Activated T-cell treated with anti-CD3 and anti-CD28 coated beads, Interleukin-2, amount 50 U/mL, for 1 hour (primary cell): ENCODE data around the gene ADAMTS9.

Experiments
- DNase-seq: peaks from one replicate; pipeline ENCODE4 v3.0.0-alpha.2; 2020

Gene ADAMTS9

GRCh38 chr3:64685800-64686445 is 1.9 kb downstream of the ADAMTS9 start:
- no peak for DNase-seq

DNA sequence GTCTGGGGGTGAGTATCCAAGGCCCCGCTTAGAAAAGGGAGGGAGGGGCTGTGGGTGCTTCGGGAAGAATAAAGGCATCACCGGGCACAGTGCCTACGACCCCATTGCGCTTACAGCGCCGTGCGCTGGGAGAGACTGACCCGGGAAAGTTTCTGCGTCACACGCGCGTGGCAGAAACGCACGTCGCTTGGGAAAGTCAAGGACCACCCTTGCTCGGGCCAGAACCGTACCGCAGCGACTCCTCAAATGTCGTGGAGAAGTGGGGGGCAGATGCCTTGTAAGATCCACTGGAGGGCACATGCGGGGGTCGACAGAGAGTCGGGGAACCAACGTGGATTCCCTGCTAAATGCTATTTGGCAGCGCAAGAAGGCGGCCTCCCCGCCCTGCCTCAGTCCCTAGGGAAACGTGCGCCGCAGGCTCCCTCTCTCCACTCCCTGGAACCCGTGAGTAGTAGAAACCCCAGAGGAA is 2.4 kb downstream of the ADAMTS9 start:
- DNase-seq: no peak

DNA sequence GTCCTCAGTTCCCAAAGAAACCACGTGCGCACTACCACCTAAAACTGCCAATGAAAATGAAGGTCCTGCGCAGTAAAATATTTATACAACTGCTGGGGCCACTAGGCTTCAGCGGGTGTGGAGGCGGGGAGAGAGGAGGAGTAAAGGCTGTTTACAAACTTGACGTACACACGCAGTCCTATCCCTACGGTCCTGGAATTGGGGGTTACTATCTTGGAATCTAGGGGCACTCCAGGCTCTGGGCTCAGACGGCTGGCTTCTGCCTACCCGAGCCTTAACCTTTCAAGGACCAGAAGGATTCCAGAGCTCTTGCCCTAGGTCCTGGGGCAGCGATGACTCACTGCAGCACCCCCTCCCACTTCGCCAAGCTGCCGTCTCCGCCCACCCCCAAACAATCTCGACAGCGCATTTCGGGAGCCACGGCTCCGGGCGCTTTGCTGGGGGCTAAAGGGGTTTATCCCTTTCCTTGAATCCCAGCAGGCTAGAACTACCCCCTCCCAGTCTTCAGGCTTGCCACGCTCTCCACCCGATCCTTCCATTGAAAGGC is 3.0 kb downstream of the ADAMTS9 start:
- no peak for DNase-seq

GRCh38 chr3:64681827-64682226 is 6.0 kb downstream of the ADAMTS9 start:
- DNase-seq: no peak

GRCh38 chr3:64681015-64681414 is 6.8 kb downstream of the ADAMTS9 start:
- DNase-seq: no peak

- DNase-seq: no peak
Observed at GRCh38 chr3:64680334-64680733, 7.5 kb downstream of the ADAMTS9 start.

GRCh38 chr3:64677961-64678716 is 9.7 kb downstream of the ADAMTS9 start:
- no peak for DNase-seq

DNA sequence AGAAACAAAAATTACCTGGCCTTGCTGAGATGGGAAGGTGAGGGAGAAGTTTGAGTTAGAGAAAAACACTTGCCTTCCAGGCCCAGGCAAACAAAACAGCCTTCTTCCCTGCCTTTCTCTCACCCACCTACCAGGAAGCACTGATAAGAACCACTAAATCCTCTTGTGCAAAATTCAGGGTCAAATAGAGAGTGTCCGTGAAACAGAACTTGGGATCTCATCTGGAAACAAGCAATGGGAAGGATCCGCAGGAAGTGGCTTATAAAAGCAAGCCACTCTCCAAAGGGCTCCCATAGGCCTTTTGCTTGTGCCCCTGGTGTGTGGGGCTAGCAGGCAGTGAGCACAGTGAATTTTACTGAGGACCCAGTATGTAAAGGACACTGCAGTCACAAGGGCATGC is 11.0 kb downstream of the ADAMTS9 start:
- no peak for DNase-seq

DNA sequence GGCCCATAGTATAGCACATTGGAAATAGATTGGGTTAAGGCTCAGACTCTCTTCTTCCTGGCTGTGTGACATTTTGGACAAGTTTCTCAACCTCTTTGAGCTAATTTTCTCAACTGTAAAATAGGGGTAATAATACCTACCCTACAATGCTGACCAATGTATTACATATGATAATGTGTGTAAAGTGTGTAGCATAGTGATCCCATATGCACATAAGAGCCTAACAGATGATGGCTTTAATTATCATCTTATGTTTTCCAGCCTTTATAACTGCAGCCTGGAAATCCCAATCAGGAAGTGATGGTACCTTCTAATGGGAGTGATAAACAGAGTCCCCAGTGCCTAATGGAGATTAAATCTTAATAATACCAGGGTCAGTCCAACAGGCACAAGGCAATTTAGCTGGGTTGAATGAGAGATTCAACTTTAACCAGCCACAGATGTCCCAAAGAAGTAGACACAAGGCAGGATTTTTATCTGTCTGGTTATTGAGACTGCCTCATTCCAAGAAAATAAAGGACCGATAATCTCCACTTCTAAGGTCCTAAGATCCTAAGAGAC is 12.0 kb downstream of the ADAMTS9 start:
- DNase-seq: no peak

DNA sequence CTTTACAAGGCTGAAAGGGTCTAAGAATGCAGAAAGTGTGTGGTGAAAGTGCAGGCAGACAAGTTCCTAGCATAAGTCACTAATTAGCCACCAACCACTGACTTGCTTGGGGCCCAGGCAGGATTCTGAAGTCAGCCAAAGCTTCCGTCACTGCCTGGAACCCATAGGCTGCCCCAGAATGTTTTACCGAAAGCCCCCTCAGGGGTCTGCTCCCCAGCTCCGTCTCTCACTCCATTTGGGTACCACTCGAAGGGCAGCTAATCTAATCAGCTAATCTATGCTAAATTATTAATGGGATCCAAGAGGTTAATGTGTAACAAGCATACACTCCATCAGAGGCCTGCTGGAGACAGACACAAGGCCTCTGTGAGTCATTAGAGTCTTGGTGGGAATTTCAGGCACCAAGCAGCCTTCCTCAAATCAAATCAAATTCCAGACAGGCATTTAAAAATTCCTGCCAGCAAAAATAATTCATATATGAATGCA is 13.2 kb downstream of the ADAMTS9 start:
- no peak for DNase-seq

DNA sequence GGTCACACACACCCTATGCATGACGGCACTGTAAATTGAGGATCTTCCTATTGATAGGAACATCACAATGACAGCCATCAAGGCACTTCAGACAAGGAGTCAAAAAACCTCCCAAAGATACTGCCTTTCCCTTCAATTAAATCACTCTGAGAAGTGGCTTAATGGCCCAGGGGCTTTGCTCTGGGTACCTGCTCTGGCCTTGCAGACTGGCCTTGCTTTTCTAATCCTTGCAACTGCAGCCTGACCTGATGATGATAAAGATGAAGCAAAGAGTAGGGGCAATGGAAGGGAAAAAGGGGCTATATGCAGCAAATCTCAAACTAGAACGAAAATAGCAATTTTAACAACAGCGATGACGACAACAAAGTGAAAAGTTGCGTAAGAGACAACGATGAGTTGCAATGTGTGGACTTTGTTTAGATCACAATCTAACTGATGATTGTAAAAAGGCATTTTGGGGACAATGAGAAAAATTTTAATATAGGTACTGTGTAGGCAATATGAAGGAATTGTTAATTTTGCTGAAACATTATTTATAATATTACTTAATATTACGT is 14.6 kb downstream of the ADAMTS9 start:
- no peak for DNase-seq

DNA sequence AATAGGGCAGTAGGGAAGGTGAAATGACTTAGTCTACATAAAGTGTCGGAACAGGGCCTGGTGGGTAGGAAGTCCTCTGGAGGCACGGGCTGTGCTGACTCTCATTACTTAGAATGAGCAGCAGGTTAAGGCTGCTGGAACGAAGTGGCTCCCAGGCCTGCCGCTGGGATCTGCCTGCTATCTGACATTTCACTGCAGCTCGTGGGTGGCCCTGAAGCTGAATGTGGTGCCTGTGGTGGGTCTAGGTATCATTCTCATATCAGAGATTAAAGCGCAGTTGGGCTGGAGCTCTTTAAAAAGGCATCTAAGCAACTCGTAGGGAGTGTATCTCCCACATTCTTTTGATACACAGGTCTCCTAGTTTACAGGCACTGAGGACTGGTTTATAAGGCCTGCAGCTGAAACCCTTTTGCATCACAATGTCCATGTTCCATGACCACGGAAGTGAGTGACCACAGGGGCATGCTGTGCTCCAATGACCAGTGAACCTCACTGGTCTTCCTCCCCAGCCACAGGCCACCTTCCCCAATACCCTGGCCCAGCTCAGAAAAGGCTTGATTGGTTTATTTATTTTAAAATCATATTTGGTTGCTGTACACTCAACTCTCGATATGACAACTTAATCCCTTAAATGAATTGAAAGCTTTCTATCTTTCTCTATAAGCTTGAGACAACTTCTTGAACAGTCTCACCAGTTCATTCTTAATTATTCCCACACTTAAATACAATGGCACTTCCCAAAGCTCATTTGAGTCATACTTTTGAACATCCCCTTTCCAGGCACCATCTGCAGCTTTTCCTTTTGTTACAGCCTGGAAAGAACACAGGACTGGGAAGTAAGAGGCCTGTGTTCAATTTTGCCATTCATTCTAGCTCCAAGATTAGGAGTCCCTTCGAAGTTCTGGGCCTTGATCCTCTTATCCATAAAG is 19.0 kb downstream of the ADAMTS9 start:
- DNase-seq: no peak

GRCh38 chr3:64667887-64668581 is 19.8 kb downstream of the ADAMTS9 start:
- DNase-seq: no peak

GRCh38 chr3:64667138-64667537 is 20.7 kb downstream of the ADAMTS9 start:
- no peak for DNase-seq

DNA sequence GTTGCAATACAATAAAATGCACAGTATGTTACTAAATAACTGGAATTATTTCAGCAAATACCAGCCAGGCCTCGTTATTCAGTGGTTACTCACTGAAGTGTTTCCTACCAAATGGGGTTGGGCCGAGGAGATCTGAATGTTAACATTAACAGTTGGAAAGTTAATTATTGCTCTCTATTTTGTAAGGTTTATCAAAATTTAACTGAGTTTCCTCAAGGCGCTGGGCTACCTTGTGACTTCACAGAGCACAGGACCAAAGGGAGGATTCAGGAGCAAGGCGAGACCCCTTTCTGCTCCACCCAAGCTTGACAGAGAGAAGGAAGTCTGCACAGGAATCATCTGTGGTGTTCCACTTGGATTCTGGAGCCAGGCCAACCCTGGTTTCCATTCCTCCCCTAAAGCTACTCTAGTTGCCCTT is 21.6 kb downstream of the ADAMTS9 start:
- no peak for DNase-seq

DNA sequence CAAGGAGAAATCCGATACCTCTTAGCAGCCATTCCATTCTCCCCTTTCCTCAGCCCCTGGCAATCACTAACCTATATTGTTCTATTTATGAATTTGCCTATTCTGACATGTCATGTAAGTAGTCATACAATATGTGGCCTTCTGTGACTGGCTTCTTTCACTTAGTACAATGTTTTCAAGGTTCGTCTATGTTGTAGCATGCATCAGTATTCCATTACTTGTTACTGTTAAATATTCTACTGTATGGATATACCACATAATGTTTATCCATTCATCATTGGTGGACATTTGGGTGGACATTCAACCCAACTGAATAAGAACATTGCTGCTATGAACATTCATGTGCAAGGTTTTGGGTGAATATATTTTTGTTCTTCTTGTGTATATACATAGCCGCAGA is 23.4 kb downstream of the ADAMTS9 start:
- DNase-seq: no peak

DNA sequence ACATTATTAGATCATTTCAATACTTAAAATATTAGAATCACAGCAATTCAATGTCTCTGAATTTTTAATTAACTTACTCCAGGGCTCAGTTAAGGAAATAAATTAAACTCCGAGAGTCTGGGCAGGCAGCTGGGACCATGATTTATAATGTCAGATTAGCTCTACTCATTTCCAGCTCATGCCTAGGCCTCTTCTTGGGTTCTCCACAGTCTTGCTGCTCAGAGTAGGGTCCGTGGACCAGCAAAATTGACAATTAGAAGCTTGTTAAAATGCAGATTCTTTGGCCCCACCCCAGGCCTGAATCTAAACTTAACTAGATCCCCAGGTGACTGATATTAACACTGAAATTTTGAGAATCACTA is 28.2 kb downstream of the ADAMTS9 start:
- DNase-seq: no peak

GRCh38 chr3:64658001-64658400 is 29.8 kb downstream of the ADAMTS9 start:
- DNase-seq: no peak

- DNase-seq: no peak
Observed at GRCh38 chr3:64656544-64656943, 31.3 kb downstream of the ADAMTS9 start.

DNA sequence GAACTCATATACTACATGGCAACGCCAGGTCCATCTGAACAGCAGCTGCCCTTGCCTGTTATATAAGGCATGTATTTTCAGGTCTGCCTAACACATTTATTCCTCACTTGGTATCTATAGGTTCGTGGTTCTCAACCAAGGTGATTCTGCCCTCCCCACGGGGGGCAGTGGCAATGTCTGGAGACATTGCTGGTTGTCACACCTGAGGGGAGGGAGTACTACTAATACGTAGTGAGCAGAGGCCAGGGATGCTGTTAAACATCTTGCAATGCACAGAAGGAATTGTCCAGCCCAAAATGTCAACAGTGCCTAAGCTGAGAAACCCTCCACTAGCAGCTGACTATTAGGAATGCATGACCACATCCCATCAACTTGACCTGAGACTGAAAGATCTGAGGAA is 32.6 kb downstream of the ADAMTS9 start:
- DNase-seq: no peak

DNA sequence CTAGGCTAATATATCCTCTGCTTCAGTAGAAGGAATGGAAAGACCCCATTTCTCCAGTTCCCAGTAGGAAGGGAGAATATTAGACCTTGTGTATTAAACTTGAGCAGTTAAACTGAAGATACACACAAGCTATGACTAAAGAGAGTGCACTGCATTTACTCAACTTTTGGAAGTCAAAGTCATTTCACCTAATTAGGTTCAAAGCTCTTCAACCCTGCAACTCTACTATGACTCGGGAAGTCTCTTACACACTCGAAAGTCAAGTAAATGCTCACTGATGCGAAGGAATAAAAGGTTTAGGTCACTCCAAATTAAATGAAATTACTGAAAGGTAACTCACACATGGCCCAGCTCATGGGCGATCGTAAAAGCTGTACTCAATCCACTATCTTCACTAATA is 33.8 kb downstream of the ADAMTS9 start:
- no peak for DNase-seq

DNA sequence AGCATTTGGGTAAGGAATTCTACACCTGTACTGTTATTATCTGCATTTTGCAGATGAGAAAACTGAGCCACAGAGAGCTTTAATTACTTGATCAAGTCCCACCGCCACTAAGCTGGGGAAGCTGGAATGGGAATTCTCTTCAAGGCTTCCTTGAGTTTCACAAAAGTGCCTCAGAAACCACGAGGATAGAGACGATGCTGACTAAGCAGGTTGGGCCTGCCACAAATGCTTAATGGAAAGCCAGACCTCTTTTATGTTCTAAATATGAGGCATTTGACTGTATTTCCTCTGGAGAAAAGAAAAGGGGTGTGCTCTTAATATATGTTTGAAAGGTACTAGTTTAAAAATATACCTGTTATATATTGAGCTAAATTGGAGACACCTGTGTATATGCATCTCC is 34.7 kb downstream of the ADAMTS9 start:
- no peak for DNase-seq
